HepG2 (cell line): ENCODE data around the gene P2RY2. TPM values are rescaled to one million over a fixed set of nuclear protein-coding genes. Genes with fewer than 3 reads are reported as not detected.

Experiments used
- ARID5B ChIP-seq: IDR thresholded peaks from 2 replicates; pipeline ENCODE4 v1.4.0; 2020; ENCODE audit warnings: mild to moderate bottlenecking, missing genetic modification reagents
- BRF2 ChIP-seq: sonication (generic); formaldehyde crosslinking; IDR thresholded peaks from 2 replicates; pipeline ENCODE4 v1.8.1; 2022; ENCODE audit warnings: mild to moderate bottlenecking, missing genetic modification reagents
- CERS6 ChIP-seq: sonication (generic); formaldehyde crosslinking; IDR thresholded peaks from 2 replicates; pipeline ENCODE4 v1.5.0; 2020; ENCODE audit warnings: missing genetic modification reagents
- EHMT2 ChIP-seq: fragments of 200-600 bp; sonication (generic); IDR thresholded peaks from 2 replicates; pipeline ENCODE4 v1.7.0; 2017; ENCODE audit warnings: antibody characterized with exemption, low read depth, low read length, borderline replicate concordance
- ELK4 ChIP-seq: sonication (generic); formaldehyde crosslinking; IDR thresholded peaks from 2 replicates; pipeline ENCODE4 v1.9.0; 2021; ENCODE audit warnings: missing genetic modification reagents, borderline replicate concordance
- HOXA3 ChIP-seq: sonication (generic); formaldehyde crosslinking; IDR thresholded peaks from 2 replicates; pipeline ENCODE4 v1.5.0; 2020; ENCODE audit warnings: missing genetic modification reagents
- KLF16 ChIP-seq, 2 experiments: sonication (generic) in 1 of 2; formaldehyde crosslinking in 1 of 2; IDR thresholded peaks; 2 replicates each; pipeline versions ENCODE4 v1.6.1 to v1.8.0; 2016 to 2023; ENCODE audit warnings: missing genetic modification reagents in 2 of 2, missing compliant biosample characterization in 1 of 2
- MBNL3 ChIP-seq: fragments of 250-450 bp; sonication (Bioruptor Pico); conservative IDR thresholded peaks from 2 replicates; pipeline ENCODE4 v1.8.0; 2022; ENCODE audit warnings: mild to moderate bottlenecking, inconsistent platforms
- MXD1 ChIP-seq: sonication (generic); formaldehyde crosslinking; IDR thresholded peaks from 2 replicates; pipeline ENCODE4 v1.4.0; 2020; ENCODE audit warnings: mild to moderate bottlenecking, missing genetic modification reagents
- NR0B2 ChIP-seq: sonication (generic); formaldehyde crosslinking; IDR thresholded peaks from 2 replicates; pipeline ENCODE4 v1.4.0; 2020; ENCODE audit warnings: mild to moderate bottlenecking, missing genetic modification reagents
- SP5 ChIP-seq: IDR thresholded peaks from 2 replicates; pipeline ENCODE4 v1.6.1; 2016; ENCODE audit warnings: low read depth, borderline replicate concordance
- XRCC5 ChIP-seq: fragments of 200-400 bp; formaldehyde crosslinking; optimal IDR thresholded peaks from 2 replicates; pipeline ENCODE3; 2017; ENCODE audit warnings: mild to moderate bottlenecking, low read length
- ZBTB33 ChIP-seq: sonication (generic); formaldehyde crosslinking; IDR thresholded peaks from 2 replicates; pipeline ENCODE4 v1.4.0; 2020; ENCODE audit warnings: missing genetic modification reagents
- ZFP90 ChIP-seq: sonication (generic); formaldehyde crosslinking; IDR thresholded peaks from 2 replicates; pipeline ENCODE4 v1.8.0; 2022; ENCODE audit warnings: missing genetic modification reagents, mild to moderate bottlenecking, inconsistent platforms, borderline replicate concordance
- ZNF234 ChIP-seq: sonication (generic); formaldehyde crosslinking; conservative IDR thresholded peaks from 2 replicates; pipeline ENCODE4 v1.5.1; 2020; ENCODE audit warnings: mild to moderate bottlenecking, missing genetic modification reagents
- ZNF510 ChIP-seq: sonication (generic); formaldehyde crosslinking; IDR thresholded peaks from 2 replicates; pipeline ENCODE4 v1.4.0; 2020; ENCODE audit warnings: low read depth, mild to moderate bottlenecking, missing genetic modification reagents
- ZNF704 ChIP-seq: sonication (generic); formaldehyde crosslinking; IDR thresholded peaks from 2 replicates; pipeline ENCODE4 v1.8.1; 2023; ENCODE audit warnings: mild to moderate bottlenecking, inconsistent platforms, moderate library complexity, missing genetic modification reagents, borderline replicate concordance
- ZNF777 ChIP-seq: sonication (generic); formaldehyde crosslinking; IDR thresholded peaks from 2 replicates; pipeline ENCODE4 v1.4.0; 2020; ENCODE audit warnings: missing genetic modification reagents
- polyA plus RNA-seq, 8 experiments: library from polyadenylated mRNA; depleted of rRNA in 3 of 8; stranded (reverse) in 7 of 8; unstranded in 1 of 8; fragments of >200 nt; fragmentation: Illumina TruSeq in 4 of 8; extraction: Trizol in 4 of 8; gene quantifications; 2 replicates each; pipeline versions ENCODE4 v1.2.1 to v1.2.3, GENCODE V29; 2011 to 2016; ENCODE audit warnings: low read depth in 4 of 8, missing spikeins in 1 of 8, mixed read lengths in 1 of 8; ENCODE audit not compliant: insufficient read depth in 1 of 8
- total RNA-seq, 5 experiments: library from RNA; depleted of rRNA; stranded (reverse); fragments of >200 nt; fragmentation: Illumina TruSeq; extraction: Trizol; gene quantifications; 2 replicates each; pipeline ENCODE4 v1.2.3, GENCODE V29; 2016; ENCODE audit warnings: low read depth in 1 of 5

Gene P2RY2
- total and polyA plus RNA-seq, 2 of the 13 experiments (the other 11 are each of a cell fraction or from before 2014, with no cell fraction given) = 0.95 to 3.1 TPM

GRCh38 chr11:73182824-73183321, 35.2 kb upstream of the P2RY2 start (continued):
- TF ChIP-seq ZNF704 (CRISPR knock-in tag) (no peak), ZNF777 (no peak), ARID5B (CRISPR knock-in tag) (0 out of 2 replicates have a peak, but pooled peaks have one; percentile 9), ZNF510 (CRISPR knock-in tag) (no peak), ZNF234 (CRISPR knock-in tag) (no peak), MBNL3 (no peak), KLF16 (CRISPR knock-in tag; IDR thresholded peaks at IDR 0.05) (no peak), HOXA3 (CRISPR knock-in tag) (0 out of 2 replicates have a peak, but pooled peaks have one; percentile 13), EHMT2 (no peak), ZBTB33 (CRISPR knock-in tag) (no peak), MXD1 (CRISPR knock-in tag) (no peak), ZFP90 (CRISPR knock-in tag) (no peak), BRF2 (CRISPR knock-in tag) (no peak), ELK4 (no peak), SP5 (CRISPR knock-in tag) (peak; percentile 76), CERS6 (CRISPR knock-in tag) (no peak), XRCC5 (peak; percentile 42), NR0B2 (CRISPR knock-in tag) (no peak)
